Mesothelial cell of epicardium (in vitro differentiated cells): ENCODE results near the gene YPEL5. TPM values are rescaled to one million over a fixed set of nuclear protein-coding genes. Genes with fewer than 3 reads are reported as not detected.

ENCODE experiments used
- DNase-seq, 2 experiments: peaks; one replicate each; pipeline ENCODE4 v3.0.0; 2021; ENCODE audit warnings: low spot score in 2 of 2; ENCODE audit not compliant: unreplicated experiment in 2 of 2
- H3K27ac Mint-ChIP-seq: 2 replicates; pipeline ENCODE4 v1.8.0; 2021; ENCODE audit warnings: mixed read lengths
- H3K27me3 Mint-ChIP-seq: 2 replicates; pipeline ENCODE4 v1.8.0; 2021; ENCODE audit warnings: low read depth, mixed read lengths
- H3K36me3 Mint-ChIP-seq: 2 replicates; pipeline ENCODE4 v1.8.0; 2021; ENCODE audit warnings: mixed read lengths
- H3K4me1 Mint-ChIP-seq: 2 replicates; pipeline ENCODE4 v1.8.0; 2021; ENCODE audit warnings: mixed read lengths
- H3K4me3 Mint-ChIP-seq: 2 replicates; pipeline ENCODE4 v1.8.0; 2021; ENCODE audit warnings: mild to moderate bottlenecking, moderate library complexity, mixed read lengths
- H3K9me3 Mint-ChIP-seq: 2 replicates; pipeline ENCODE4 v1.8.0; 2021; ENCODE audit warnings: mixed read lengths
- total RNA-seq: library from RNA; stranded (reverse); gene quantifications from 3 replicates; pipeline ENCODE4 v1.2.1, GENCODE V29; 2021
- TF ChIP-seq, protein P1 (sequence below): fragments of 200-600 bp; sonication (generic); IDR thresholded peaks from one replicate; pipeline ENCODE4 v1.5.0; 2021; ENCODE audit warnings: antibody characterized with exemption; ENCODE audit not compliant: unreplicated experiment

Gene YPEL5
- total RNA-seq, 1 donor from 2014 or later, result 79.4 TPM

DNA sequence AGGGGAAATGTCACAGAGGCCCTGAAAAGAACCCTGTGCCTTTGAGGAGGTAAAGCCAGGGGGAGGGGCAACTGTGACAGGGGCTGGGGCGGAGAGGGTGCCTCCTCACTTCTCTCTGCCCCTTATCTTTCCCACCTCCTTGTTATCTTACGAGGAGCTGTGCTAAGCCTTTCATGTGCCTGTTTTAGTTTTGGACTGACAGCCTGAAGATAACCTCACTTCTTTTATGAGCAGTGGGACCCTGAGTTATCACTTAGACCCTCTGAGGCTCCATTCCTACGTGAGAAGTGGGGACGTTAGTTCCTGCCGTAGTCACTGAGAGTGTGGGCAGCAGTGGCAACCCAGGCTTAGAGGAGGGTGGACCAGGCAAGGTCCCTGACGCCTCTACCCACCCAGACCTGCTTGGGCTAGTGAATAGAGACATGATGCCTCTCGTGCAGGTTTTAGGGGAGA lies 45.0 kb downstream of the YPEL5 start:
- DNase-seq, result no peak
- H3K9me3 Mint-ChIP-seq, result peaks cover 5% of the 10 kb centered on the region
- TF ChIP-seq, protein P1, sequence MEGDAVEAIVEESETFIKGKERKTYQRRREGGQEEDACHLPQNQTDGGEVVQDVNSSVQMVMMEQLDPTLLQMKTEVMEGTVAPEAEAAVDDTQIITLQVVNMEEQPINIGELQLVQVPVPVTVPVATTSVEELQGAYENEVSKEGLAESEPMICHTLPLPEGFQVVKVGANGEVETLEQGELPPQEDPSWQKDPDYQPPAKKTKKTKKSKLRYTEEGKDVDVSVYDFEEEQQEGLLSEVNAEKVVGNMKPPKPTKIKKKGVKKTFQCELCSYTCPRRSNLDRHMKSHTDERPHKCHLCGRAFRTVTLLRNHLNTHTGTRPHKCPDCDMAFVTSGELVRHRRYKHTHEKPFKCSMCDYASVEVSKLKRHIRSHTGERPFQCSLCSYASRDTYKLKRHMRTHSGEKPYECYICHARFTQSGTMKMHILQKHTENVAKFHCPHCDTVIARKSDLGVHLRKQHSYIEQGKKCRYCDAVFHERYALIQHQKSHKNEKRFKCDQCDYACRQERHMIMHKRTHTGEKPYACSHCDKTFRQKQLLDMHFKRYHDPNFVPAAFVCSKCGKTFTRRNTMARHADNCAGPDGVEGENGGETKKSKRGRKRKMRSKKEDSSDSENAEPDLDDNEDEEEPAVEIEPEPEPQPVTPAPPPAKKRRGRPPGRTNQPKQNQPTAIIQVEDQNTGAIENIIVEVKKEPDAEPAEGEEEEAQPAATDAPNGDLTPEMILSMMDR, result no peak
- peaks cover 1% of the 10 kb centered on the region for H3K27me3 Mint-ChIP-seq
- H3K4me1 Mint-ChIP-seq, result peaks cover 6% of the 10 kb centered on the region
- no peak overlapping the region for H3K4me3 Mint-ChIP-seq
- H3K36me3 Mint-ChIP-seq, result no peaks in the 10 kb centered on the region
- H3K27ac Mint-ChIP-seq, result no peak overlapping the region

DNA sequence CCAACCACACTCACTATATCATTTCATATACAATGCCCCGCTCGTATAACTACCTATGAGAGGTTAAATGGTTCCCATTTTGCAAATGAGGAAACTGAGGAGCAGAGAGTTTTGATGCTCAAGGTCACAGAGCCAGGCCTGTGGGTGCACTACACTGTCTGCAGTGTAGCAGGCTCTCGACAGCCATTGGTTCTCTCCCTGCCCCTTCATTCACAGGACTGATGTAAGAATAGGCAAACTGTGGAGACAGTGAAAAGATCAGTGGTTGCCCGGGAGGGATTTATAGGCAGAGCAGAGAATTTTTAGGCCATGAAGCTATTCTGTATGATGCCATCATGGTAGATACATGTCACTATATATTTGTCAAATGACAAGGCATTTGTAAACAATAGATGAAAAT lies 45.5 kb downstream of the YPEL5 start:
- Mint-ChIP-seq H3K27ac (no peak overlapping the region), H3K9me3 (peaks cover 5% of the 10 kb centered on the region), H3K4me3 (no peak overlapping the region), H3K27me3 (peaks cover 1% of the 10 kb centered on the region), H3K36me3 (no peaks in the 10 kb centered on the region), H3K4me1 (peaks cover 6% of the 10 kb centered on the region)
- no peak for DNase-seq
- TF ChIP-seq, protein P1, result no peak

DNA sequence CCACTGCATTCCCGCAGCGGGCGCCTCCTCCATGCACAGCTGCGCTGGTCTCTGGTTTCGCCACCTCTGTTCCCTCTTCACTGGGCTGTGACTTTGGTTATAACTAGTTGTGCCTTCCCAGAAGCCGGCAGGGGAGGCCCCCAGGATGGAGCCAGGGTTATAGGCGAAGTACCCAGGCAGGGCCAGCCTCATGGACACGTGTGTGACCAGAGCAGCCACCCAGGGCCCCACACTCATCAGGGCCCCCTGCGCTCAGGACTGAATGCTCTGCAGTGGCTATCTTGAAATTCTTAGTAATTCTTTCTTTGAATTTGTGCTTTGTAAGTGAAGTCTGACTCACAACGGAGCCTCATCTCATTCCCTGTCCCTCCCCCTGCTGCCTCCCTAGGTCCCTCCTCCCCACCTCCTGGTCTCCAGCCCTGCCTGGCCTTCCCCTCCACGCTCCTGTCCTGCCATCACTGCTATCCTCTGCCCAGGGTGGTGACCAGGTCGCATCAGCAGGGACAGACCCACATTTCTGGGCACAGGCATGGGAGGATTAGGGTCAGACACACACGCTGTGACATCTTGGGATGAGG lies 46.4 kb downstream of the YPEL5 start:
- Mint-ChIP-seq H3K27ac (no peak overlapping the region), H3K27me3 (peaks cover 1% of the 10 kb centered on the region), H3K36me3 (no peaks in the 10 kb centered on the region), H3K4me3 (no peak overlapping the region), H3K4me1 (peaks cover 6% of the 10 kb centered on the region), H3K9me3 (peaks cover 5% of the 10 kb centered on the region)
- TF ChIP-seq, protein P1, result no peak
- no peak for DNase-seq

DNA sequence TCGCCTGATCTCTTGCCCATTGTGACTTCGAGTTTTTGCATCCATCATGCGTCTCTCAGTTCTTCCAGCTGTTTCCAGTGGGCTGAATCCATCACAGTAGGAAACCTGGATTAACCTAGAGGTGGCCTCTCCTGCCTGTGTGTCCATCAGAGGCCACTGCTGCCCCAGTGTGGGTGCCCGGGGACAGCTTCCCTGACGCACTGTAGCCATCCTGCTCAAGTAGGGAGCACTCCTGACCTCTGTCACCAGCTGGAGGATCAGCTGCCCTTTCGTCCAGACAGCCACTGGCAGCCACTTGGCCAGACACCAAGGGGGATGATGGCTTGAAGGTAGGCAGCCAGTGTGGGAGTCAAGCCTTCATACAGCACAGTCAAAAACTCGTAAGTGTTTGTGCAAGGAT lies 47.6 kb downstream of the YPEL5 start:
- H3K9me3 Mint-ChIP-seq, result peaks cover 2% of the 10 kb centered on the region
- no peak overlapping the region for H3K4me3 Mint-ChIP-seq
- H3K36me3 Mint-ChIP-seq, result no peaks in the 10 kb centered on the region
- DNase-seq, result no peak
- H3K4me1 Mint-ChIP-seq, result peaks cover 6% of the 10 kb centered on the region
- no peak overlapping the region for H3K27ac Mint-ChIP-seq
- TF ChIP-seq, protein P1, result no peak
- no peaks in the 10 kb centered on the region for H3K27me3 Mint-ChIP-seq

DNA sequence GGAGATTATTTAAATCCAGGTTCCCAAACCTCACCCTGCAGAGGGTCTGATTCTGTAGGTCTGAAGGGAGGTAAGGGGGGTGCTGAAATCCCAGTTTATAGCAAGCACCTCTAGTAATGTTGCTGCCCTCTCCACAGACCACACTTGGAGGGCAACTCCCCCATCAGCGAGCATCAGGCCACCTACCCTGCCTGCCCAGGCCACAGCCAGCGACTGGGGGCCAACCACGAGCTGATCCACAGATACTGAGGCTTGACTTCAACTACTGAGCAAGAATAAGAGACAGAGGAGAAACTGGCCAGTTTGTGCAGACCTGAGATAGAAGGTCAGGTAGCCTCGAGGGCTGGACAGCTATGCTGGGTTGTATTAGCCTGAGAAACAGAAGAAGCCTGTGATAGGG lies 48.2 kb downstream of the YPEL5 start:
- Mint-ChIP-seq H3K4me1 (peaks cover 6% of the 10 kb centered on the region), H3K36me3 (no peaks in the 10 kb centered on the region), H3K4me3 (no peak overlapping the region), H3K9me3 (peaks cover 3% of the 10 kb centered on the region), H3K27me3 (no peaks in the 10 kb centered on the region), H3K27ac (no peak overlapping the region)
- TF ChIP-seq, protein P1, result no peak
- no peak for DNase-seq
